DMS53 treated with DMSO at 0.1 percent for 48 hours (cell line): ENCODE measurements around the gene BCORL1.

Source experiments
- DNase-seq: peaks from one replicate; lab custom pipeline; 2025; ENCODE audit not compliant: unreplicated experiment; lab: John Stamatoyannopoulos, UW

Gene BCORL1

GRCh38 chrX:130060122-130061069, 78.0 kb downstream of the BCORL1 start:
- peak; percentile 53 for DNase-seq

- DNase-seq: no peak
Measured at GRCh38 chrX:130066975-130067615, 84.7 kb downstream of the BCORL1 start.

- no peak for DNase-seq
Measured at GRCh38 chrX:130071611-130072344, 89.3 kb downstream of the BCORL1 start.

- no peak for DNase-seq
Measured at GRCh38 chrX:130072345-130072740, 89.9 kb downstream of the BCORL1 start.

GRCh38 chrX:130075777-130076176, 93.3 kb downstream of the BCORL1 start:
- no peak for DNase-seq

- DNase-seq: peak; percentile 64
Measured at GRCh38 chrX:130079824-130080406, 97.5 kb downstream of the BCORL1 start.

GRCh38 chrX:130080791-130081367, 98.4 kb downstream of the BCORL1 start:
- no peak for DNase-seq

GRCh38 chrX:130081421-130082045, 99.1 kb downstream of the BCORL1 start:
- no peak for DNase-seq

- DNase-seq: no peak
Measured at GRCh38 chrX:130082244-130083106, 100.0 kb downstream of the BCORL1 start.

GRCh38 chrX:130083107-130083490, 100.7 kb downstream of the BCORL1 start:
- DNase-seq: no peak

- no peak for DNase-seq
Measured at GRCh38 chrX:130083656-130084382, 101.4 kb downstream of the BCORL1 start.

- DNase-seq: no peak
Measured at GRCh38 chrX:130084631-130085237, 102.3 kb downstream of the BCORL1 start.

GRCh38 chrX:130085551-130086446, 103.4 kb downstream of the BCORL1 start:
- DNase-seq: no peak

GRCh38 chrX:130086447-130087206, 104.2 kb downstream of the BCORL1 start:
- no peak for DNase-seq

- DNase-seq: no peak
Measured at GRCh38 chrX:130090364-130090763, 107.9 kb downstream of the BCORL1 start.

- DNase-seq: no peak
Measured at GRCh38 chrX:130091980-130092522, 109.6 kb downstream of the BCORL1 start.
